Fibroblast of peridontal ligament (primary cell): ENCODE data around the gene SPRR2E.
"Not testable (repeated sequence)": the region's sequence is repeated elsewhere in the genome, so short reads cannot be mapped to it uniquely, and the experiment has no call there.

Experiments
- DNase-seq: peaks from one replicate; pipeline ENCODE4 v3.0.0-alpha.2; 2010; ENCODE audit errors: extremely low read depth

Gene SPRR2E

GRCh38 chr1:153094426-153094825 is at the start of gene SPRR2E:
SPRR2E (minus strand) TSS chr1:153094526; CDS start chr1:153093751, 775 bp downstream.
- no peak for DNase-seq

- DNase-seq: no peak
These were observed 47.1 kb upstream of the SPRR2E start for GRCh38 chr1:153141377-153141776.

GRCh38 chr1:153140484-153140883 is 46.2 kb upstream of the SPRR2E start:
- DNase-seq: no peak

- no peak for DNase-seq
These were observed 39.4 kb upstream of the SPRR2E start for GRCh38 chr1:153133743-153134142.

- DNase-seq: no peak
These were observed 38.9 kb upstream of the SPRR2E start for GRCh38 chr1:153133267-153133666.

- not testable (repeated sequence) for DNase-seq
These were observed 34.4 kb upstream of the SPRR2E start for GRCh38 chr1:153128688-153129087.

- no peak for DNase-seq
These were observed 33.0 kb upstream of the SPRR2E start for GRCh38 chr1:153127296-153127695.

- no peak for DNase-seq
These were observed 31.2 kb upstream of the SPRR2E start for GRCh38 chr1:153125536-153125935.

- DNase-seq: not testable (repeated sequence)
These were observed 29.5 kb upstream of the SPRR2E start for GRCh38 chr1:153123793-153124192.

GRCh38 chr1:153122831-153123421 is 28.6 kb upstream of the SPRR2E start:
- DNase-seq: no peak

- no peak for DNase-seq
These were observed 26.6 kb upstream of the SPRR2E start for GRCh38 chr1:153120945-153121344.

- no peak for DNase-seq
These were observed 25.2 kb upstream of the SPRR2E start for GRCh38 chr1:153119491-153119971.

- DNase-seq: not testable (repeated sequence)
These were observed 20.9 kb upstream of the SPRR2E start for GRCh38 chr1:153115264-153115663.

GRCh38 chr1:153113416-153113815 is 19.1 kb upstream of the SPRR2E start, which contains the start of gene SPRR2F:
SPRR2F (minus strand) TSS chr1:153113516; CDS start chr1:153112733, 783 bp downstream.
- no peak for DNase-seq

- DNase-seq: not testable (repeated sequence)
These were observed 18.1 kb upstream of the SPRR2E start for GRCh38 chr1:153112454-153112853.

- DNase-seq: peak; percentile 1
These were observed 5.9 kb upstream of the SPRR2E start for GRCh38 chr1:153100245-153100644.

GRCh38 chr1:153099461-153100045 is 5.2 kb upstream of the SPRR2E start:
- DNase-seq: no peak

- no peak for DNase-seq
These were observed 1.4 kb upstream of the SPRR2E start for GRCh38 chr1:153095764-153096163.

- no peak for DNase-seq
These were observed 6.7 kb downstream of the SPRR2E start for GRCh38 chr1:153087652-153088051.

- DNase-seq: no peak
These were observed 12.6 kb downstream of the SPRR2E start for GRCh38 chr1:153081736-153082135.

GRCh38 chr1:153072806-153073726 is 21.3 kb downstream of the SPRR2E start:
- DNase-seq: no peak

- no peak for DNase-seq
These were observed 22.8 kb downstream of the SPRR2E start, which contains the start of gene SPRR2B for GRCh38 chr1:153071511-153071910. SPRR2B (minus strand) TSS chr1:153071611; CDS start chr1:153070839, 772 bp downstream.
